Mammary epithelial cell (primary cell): ENCODE results near the gene WDR12.

Experiments
- EZH2 ChIP-seq: IDR thresholded peaks from 2 replicates; pipeline ENCODE4 v1.6.1; 2012; ENCODE audit warnings: low read length, inconsistent platforms, borderline replicate concordance
- TF ChIP-seq, protein P1 (sequence below), 2 donors: IDR thresholded peaks in 1 of 2; conservative IDR thresholded peaks in 1 of 2; 2 replicates each; pipeline ENCODE4 v1.5.1; 2011 to 2012; ENCODE audit warnings: inconsistent platforms in 2 of 2, low read length in 2 of 2, mild to moderate bottlenecking in 2 of 2, control low read depth in 1 of 2, low read depth in 1 of 2; ENCODE audit not compliant: insufficient read depth in 1 of 2; ENCODE audit errors: extremely low read depth in 1 of 2

- TF ChIP-seq, protein P1, sequence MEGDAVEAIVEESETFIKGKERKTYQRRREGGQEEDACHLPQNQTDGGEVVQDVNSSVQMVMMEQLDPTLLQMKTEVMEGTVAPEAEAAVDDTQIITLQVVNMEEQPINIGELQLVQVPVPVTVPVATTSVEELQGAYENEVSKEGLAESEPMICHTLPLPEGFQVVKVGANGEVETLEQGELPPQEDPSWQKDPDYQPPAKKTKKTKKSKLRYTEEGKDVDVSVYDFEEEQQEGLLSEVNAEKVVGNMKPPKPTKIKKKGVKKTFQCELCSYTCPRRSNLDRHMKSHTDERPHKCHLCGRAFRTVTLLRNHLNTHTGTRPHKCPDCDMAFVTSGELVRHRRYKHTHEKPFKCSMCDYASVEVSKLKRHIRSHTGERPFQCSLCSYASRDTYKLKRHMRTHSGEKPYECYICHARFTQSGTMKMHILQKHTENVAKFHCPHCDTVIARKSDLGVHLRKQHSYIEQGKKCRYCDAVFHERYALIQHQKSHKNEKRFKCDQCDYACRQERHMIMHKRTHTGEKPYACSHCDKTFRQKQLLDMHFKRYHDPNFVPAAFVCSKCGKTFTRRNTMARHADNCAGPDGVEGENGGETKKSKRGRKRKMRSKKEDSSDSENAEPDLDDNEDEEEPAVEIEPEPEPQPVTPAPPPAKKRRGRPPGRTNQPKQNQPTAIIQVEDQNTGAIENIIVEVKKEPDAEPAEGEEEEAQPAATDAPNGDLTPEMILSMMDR (conservative IDR thresholded peaks at IDR 0.05 in 1 of 2, IDR thresholded peaks at IDR 0.05 in 1 of 2; ENCODE audit: extremely low read depth in 1 of 2, insufficient read depth in 1 of 2, low read depth in 1 of 2, low read length in 2 of 2): no peak
- no peak for TF ChIP-seq EZH2
These were observed 68.8 kb downstream of the WDR12 start for GRCh38 chr2:202842690-202843089.
